Central memory CD8-positive, alpha-beta T cell (primary cell): ENCODE results near the gene FAM78A.
A peak's percentile ranks its signal among the peaks of the same experiment; 100 is the strongest.
"Not testable (repeated sequence)": the region's sequence is repeated elsewhere in the genome, so short reads cannot be mapped to it uniquely, and the experiment has no call there.

Source experiments
- ATAC-seq: fragments of 150-1000 bp; cut with Tn5 transposase; replicated peaks from 2 replicates; pipeline ENCODE4 v1.10.0; 2022; ENCODE audit warnings: mild to moderate bottlenecking, moderate FRiP score, moderate number of reproducible peaks; ENCODE audit not compliant: poor library complexity, severe bottlenecking; ENCODE audit errors: extremely low read depth
- DNase-seq, 2 donors: peaks; one replicate each; pipeline ENCODE4 v3.0.0; 2021; ENCODE audit warnings: low spot score in 2 of 2
- H3K27ac Mint-ChIP-seq: one replicate; pipeline ENCODE4 v1.8.0; 2022; ENCODE audit warnings: low read depth, mild to moderate bottlenecking, moderate library complexity, mixed read lengths
- H3K27me3 Mint-ChIP-seq: one replicate; pipeline ENCODE4 v1.8.0; 2022; ENCODE audit warnings: mixed read lengths
- H3K36me3 Mint-ChIP-seq: one replicate; pipeline ENCODE4 v1.8.0; 2022; ENCODE audit warnings: mild to moderate bottlenecking, moderate library complexity, mixed read lengths; ENCODE audit not compliant: insufficient read depth
- H3K4me1 Mint-ChIP-seq: one replicate; pipeline ENCODE4 v1.8.0; 2022; ENCODE audit warnings: mixed read lengths
- H3K4me3 Mint-ChIP-seq: one replicate; pipeline ENCODE4 v1.8.0; 2022; ENCODE audit warnings: mild to moderate bottlenecking, moderate library complexity, mixed read lengths
- H3K9me3 Mint-ChIP-seq: one replicate; pipeline ENCODE4 v1.8.0; 2022; ENCODE audit warnings: mixed read lengths

Gene FAM78A

GRCh38 chr9:131227959-131228460 is 48.3 kb downstream of the FAM78A start:
- H3K36me3 Mint-ChIP-seq, result peaks cover 39% of the 10 kb centered on the region
- H3K4me3 Mint-ChIP-seq, result no peak overlapping the region
- no peak overlapping the region for H3K27ac Mint-ChIP-seq
- no peak for DNase-seq
- no peaks in the 10 kb centered on the region for H3K9me3 Mint-ChIP-seq
- H3K4me1 Mint-ChIP-seq, result no peaks in the 10 kb centered on the region
- ATAC-seq, result no peak
- no peaks in the 10 kb centered on the region for H3K27me3 Mint-ChIP-seq

- Mint-ChIP-seq H3K27me3 (no peaks in the 10 kb centered on the region), H3K9me3 (no peaks in the 10 kb centered on the region), H3K4me1 (peaks cover 5% of the 10 kb centered on the region), H3K27ac (no peak overlapping the region), H3K36me3 (peaks cover 39% of the 10 kb centered on the region), H3K4me3 (no peak overlapping the region)
- no peak for ATAC-seq
- no peak for DNase-seq
Observed at GRCh38 chr9:131227112-131227958, 49.0 kb downstream of the FAM78A start.

- DNase-seq (no peak), ATAC-seq (no peak)
- Mint-ChIP-seq H3K4me3 (no peak overlapping the region), H3K27ac (no peak overlapping the region), H3K9me3 (no peaks in the 10 kb centered on the region), H3K36me3 (peaks cover 30% of the 10 kb centered on the region), H3K4me1 (peaks cover 6% of the 10 kb centered on the region), H3K27me3 (no peaks in the 10 kb centered on the region)
Observed at GRCh38 chr9:131226226-131226625, 50.1 kb downstream of the FAM78A start.

- no peak overlapping the region for H3K4me3 Mint-ChIP-seq
- H3K36me3 Mint-ChIP-seq, result peaks cover 18% of the 10 kb centered on the region
Observed at GRCh38 chr9:131222460-131222859, 53.9 kb downstream of the FAM78A start.

GRCh38 chr9:131220485-131220884 is 55.8 kb downstream of the FAM78A start:
- ATAC-seq (no peak), DNase-seq (no peak)
- no peaks in the 10 kb centered on the region for H3K9me3 Mint-ChIP-seq
- no peak overlapping the region for H3K27ac Mint-ChIP-seq
- no peak overlapping the region for H3K4me3 Mint-ChIP-seq
- H3K36me3 Mint-ChIP-seq, result peaks cover 20% of the 10 kb centered on the region
- H3K4me1 Mint-ChIP-seq, result peaks cover 6% of the 10 kb centered on the region
- no peaks in the 10 kb centered on the region for H3K27me3 Mint-ChIP-seq

More at GRCh38 chr9:131222460-131222859, 53.9 kb downstream of the FAM78A start:
- Mint-ChIP-seq H3K27ac (no peak overlapping the region), H3K4me1 (peaks cover 6% of the 10 kb centered on the region), H3K9me3 (no peaks in the 10 kb centered on the region), H3K27me3 (no peaks in the 10 kb centered on the region)
- DNase-seq (no peak), ATAC-seq (no peak)

GRCh38 chr9:131218370-131218769 is 57.9 kb downstream of the FAM78A start:
- no peaks in the 10 kb centered on the region for H3K27me3 Mint-ChIP-seq
- peak overlapping the region; percentile 16 for H3K27ac Mint-ChIP-seq
- peaks cover 6% of the 10 kb centered on the region for H3K4me1 Mint-ChIP-seq
- DNase-seq (no peak), ATAC-seq (no peak)
- H3K36me3 Mint-ChIP-seq, result peaks cover 16% of the 10 kb centered on the region
- H3K9me3 Mint-ChIP-seq, result no peaks in the 10 kb centered on the region
- H3K4me3 Mint-ChIP-seq, result no peak overlapping the region

- Mint-ChIP-seq H3K4me1 (peaks cover 2% of the 10 kb centered on the region), H3K27me3 (no peaks in the 10 kb centered on the region), H3K27ac (no peak overlapping the region), H3K9me3 (peaks cover 2% of the 10 kb centered on the region), H3K36me3 (peaks cover 8% of the 10 kb centered on the region), H3K4me3 (no peak overlapping the region)
- no peak for ATAC-seq
- DNase-seq, result no peak
Observed at GRCh38 chr9:131217331-131218031, 58.8 kb downstream of the FAM78A start.

- no peak overlapping the region for H3K4me3 Mint-ChIP-seq
- DNase-seq (no peak), ATAC-seq (no peak)
- H3K4me1 Mint-ChIP-seq, result no peaks in the 10 kb centered on the region
- no peaks in the 10 kb centered on the region for H3K27me3 Mint-ChIP-seq
- peaks cover 7% of the 10 kb centered on the region for H3K9me3 Mint-ChIP-seq
- peaks cover 7% of the 10 kb centered on the region for H3K36me3 Mint-ChIP-seq
- H3K27ac Mint-ChIP-seq, result no peak overlapping the region
Observed at GRCh38 chr9:131216806-131217205, 59.5 kb downstream of the FAM78A start.

- Mint-ChIP-seq H3K27ac (no peak overlapping the region), H3K27me3 (no peaks in the 10 kb centered on the region), H3K4me3 (no peak overlapping the region), H3K9me3 (peaks cover 12% of the 10 kb centered on the region), H3K36me3 (peaks cover 9% of the 10 kb centered on the region), H3K4me1 (no peaks in the 10 kb centered on the region)
- ATAC-seq, result no peak
- no peak for DNase-seq
Observed at GRCh38 chr9:131214876-131215275, 61.4 kb downstream of the FAM78A start.

- H3K4me3 Mint-ChIP-seq, result no peak overlapping the region
- no peak for DNase-seq
- peaks cover 12% of the 10 kb centered on the region for H3K9me3 Mint-ChIP-seq
- H3K27me3 Mint-ChIP-seq, result no peaks in the 10 kb centered on the region
- ATAC-seq, result no peak
- no peaks in the 10 kb centered on the region for H3K4me1 Mint-ChIP-seq
- no peak overlapping the region for H3K27ac Mint-ChIP-seq
- peaks cover 11% of the 10 kb centered on the region for H3K36me3 Mint-ChIP-seq
Observed at GRCh38 chr9:131214286-131214856, 61.9 kb downstream of the FAM78A start.

GRCh38 chr9:131211920-131212319 is 64.4 kb downstream of the FAM78A start:
- Mint-ChIP-seq H3K9me3 (peaks cover 12% of the 10 kb centered on the region), H3K36me3 (peaks cover 12% of the 10 kb centered on the region)
- not testable (repeated sequence) for ATAC-seq, H3K27ac Mint-ChIP-seq, DNase-seq, H3K4me3 Mint-ChIP-seq, H3K27me3 Mint-ChIP-seq, H3K4me1 Mint-ChIP-seq
